Epithelial cell of proximal tubule (primary cell): ENCODE data around the gene ATRNL1. TPM values are rescaled to one million over a fixed set of nuclear protein-coding genes. Genes with fewer than 3 reads are reported as not detected.

Experiments
- DNase-seq: peaks from one replicate; pipeline ENCODE4 v3.0.0-alpha.2; 2011; ENCODE audit warnings: low read depth
- H3K4me3 ChIP-seq: 2 replicates; pipeline ENCODE4 v1.5.1; 2011; ENCODE audit warnings: low read depth, mild to moderate bottlenecking, low read length
- CTCF ChIP-seq: conservative IDR thresholded peaks from 2 replicates; pipeline ENCODE4 v1.5.1; 2012; ENCODE audit warnings: low read depth, mild to moderate bottlenecking, low read length
- total RNA-seq: library from RNA; depleted of rRNA; stranded (reverse); fragments of >200 nt; gene quantifications from 2 replicates; pipeline ENCODE4 v1.2.3, GENCODE V29; 2015

Gene ATRNL1
- total RNA-seq, 1 donor from 2014 or later, result 12.4 TPM

GRCh38 chr10:115844591-115844990, 751.4 kb downstream of the ATRNL1 start:
- no peak for TF ChIP-seq CTCF
- no peak overlapping the region for H3K4me3 ChIP-seq
- no peak for DNase-seq

GRCh38 chr10:115845921-115846320, 752.8 kb downstream of the ATRNL1 start:
- no peak for DNase-seq
- H3K4me3 ChIP-seq, result no peak overlapping the region
- no peak for TF ChIP-seq CTCF

GRCh38 chr10:115846528-115846927, 753.4 kb downstream of the ATRNL1 start:
- TF ChIP-seq CTCF, result no peak
- no peak for DNase-seq
- no peak overlapping the region for H3K4me3 ChIP-seq

- TF ChIP-seq CTCF, result no peak
- DNase-seq, result no peak
- no peak overlapping the region for H3K4me3 ChIP-seq
Measured at GRCh38 chr10:115849197-115849596, 756.0 kb downstream of the ATRNL1 start.

- no peak for DNase-seq
- no peak for TF ChIP-seq CTCF
- no peak overlapping the region for H3K4me3 ChIP-seq
Measured at GRCh38 chr10:115850666-115851065, 757.5 kb downstream of the ATRNL1 start.

- no peak for TF ChIP-seq CTCF
- no peak overlapping the region for H3K4me3 ChIP-seq
- no peak for DNase-seq
Measured at GRCh38 chr10:115851695-115852094, 758.5 kb downstream of the ATRNL1 start.

GRCh38 chr10:115854740-115855435, 761.7 kb downstream of the ATRNL1 start:
- no peak overlapping the region for H3K4me3 ChIP-seq
- no peak for DNase-seq
- no peak for TF ChIP-seq CTCF
